Parathyroid adenoma (tissue), 2 donors: ENCODE measurements around the gene MANSC1.

Experiments used
- H2AFZ ChIP-seq: fragments of 300-600 bp; sonication (generic); one replicate; pipeline ENCODE4 v1.7.0; 2017; ENCODE audit warnings: antibody characterized with exemption, mild to moderate bottlenecking
- H3K27ac ChIP-seq: fragments of 300-600 bp; sonication (generic); one replicate; pipeline ENCODE4 v1.7.0; 2017
- H3K27me3 ChIP-seq: fragments of 300-600 bp; sonication (generic); one replicate; pipeline ENCODE4 v1.7.0; 2017; ENCODE audit warnings: low read length; ENCODE audit not compliant: control insufficient read depth, insufficient read depth
- H3K36me3 ChIP-seq: fragments of 300-600 bp; sonication (generic); one replicate; pipeline ENCODE4 v1.7.0; 2017; ENCODE audit warnings: low read length; ENCODE audit not compliant: control insufficient read depth, insufficient read depth
- H3K4me1 ChIP-seq: fragments of 300-600 bp; sonication (generic); one replicate; pipeline ENCODE4 v1.7.0; 2017; ENCODE audit warnings: control low read depth
- H3K4me2 ChIP-seq: fragments of 300-600 bp; sonication (generic); one replicate; pipeline ENCODE4 v1.7.0; 2017; ENCODE audit warnings: low read length
- H3K4me3 ChIP-seq: fragments of 300-600 bp; sonication (generic); one replicate; pipeline ENCODE4 v1.7.0; 2017; ENCODE audit warnings: low read depth, low read length
- H3K79me2 ChIP-seq: fragments of 300-600 bp; sonication (generic); one replicate; pipeline ENCODE4 v1.7.0; 2017; ENCODE audit warnings: control low read depth
- H3K9ac ChIP-seq: fragments of 300-600 bp; sonication (generic); one replicate; pipeline ENCODE4 v1.7.0; 2017; ENCODE audit warnings: mild to moderate bottlenecking
- H3K9me3 ChIP-seq: fragments of 300-600 bp; sonication (generic); one replicate; pipeline ENCODE4 v1.7.0; 2017; ENCODE audit warnings: low read length; ENCODE audit not compliant: control insufficient read depth
- CTCF ChIP-seq: fragments of 300-600 bp; sonication (generic); IDR thresholded peaks from one replicate; pipeline ENCODE4 v1.7.0; 2017; ENCODE audit warnings: antibody characterized with exemption, mild to moderate bottlenecking
- donor health status: primary hyperparathyroidism.

Gene MANSC1

DNA sequence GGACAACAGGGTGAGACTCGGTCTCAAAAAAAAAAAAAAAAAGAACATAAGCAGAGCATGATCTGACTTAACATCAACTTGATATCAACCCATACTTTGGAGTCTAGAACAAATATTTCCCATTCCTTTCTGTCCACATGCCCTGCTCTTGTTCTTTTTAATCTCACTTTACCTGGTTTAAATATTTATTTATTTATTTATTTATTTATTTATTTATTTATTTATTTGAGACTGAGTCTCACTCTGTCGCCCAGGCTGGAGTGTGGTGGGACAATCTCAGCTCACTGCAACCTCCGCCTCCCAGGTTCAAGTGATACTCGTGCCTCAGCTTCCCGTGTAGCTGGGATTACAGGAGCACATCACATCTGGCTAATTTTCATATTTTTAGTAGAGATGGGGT is 63.6 kb downstream of the MANSC1 start:
- Histone ChIP-seq H3K36me3 (no peaks in the 10 kb centered on the region), H3K9me3 (no peaks in the 10 kb centered on the region), H3K27ac (no peak overlapping the region), H3K9ac (no peak overlapping the region), H3K79me2 (no peaks in the 10 kb centered on the region), H3K4me1 (peaks cover 6% of the 10 kb centered on the region), H3K4me2 (no peak overlapping the region), H2AFZ (no peak overlapping the region), H3K4me3 (no peak overlapping the region), H3K27me3 (no peaks in the 10 kb centered on the region)
- no peak for TF ChIP-seq CTCF

DNA sequence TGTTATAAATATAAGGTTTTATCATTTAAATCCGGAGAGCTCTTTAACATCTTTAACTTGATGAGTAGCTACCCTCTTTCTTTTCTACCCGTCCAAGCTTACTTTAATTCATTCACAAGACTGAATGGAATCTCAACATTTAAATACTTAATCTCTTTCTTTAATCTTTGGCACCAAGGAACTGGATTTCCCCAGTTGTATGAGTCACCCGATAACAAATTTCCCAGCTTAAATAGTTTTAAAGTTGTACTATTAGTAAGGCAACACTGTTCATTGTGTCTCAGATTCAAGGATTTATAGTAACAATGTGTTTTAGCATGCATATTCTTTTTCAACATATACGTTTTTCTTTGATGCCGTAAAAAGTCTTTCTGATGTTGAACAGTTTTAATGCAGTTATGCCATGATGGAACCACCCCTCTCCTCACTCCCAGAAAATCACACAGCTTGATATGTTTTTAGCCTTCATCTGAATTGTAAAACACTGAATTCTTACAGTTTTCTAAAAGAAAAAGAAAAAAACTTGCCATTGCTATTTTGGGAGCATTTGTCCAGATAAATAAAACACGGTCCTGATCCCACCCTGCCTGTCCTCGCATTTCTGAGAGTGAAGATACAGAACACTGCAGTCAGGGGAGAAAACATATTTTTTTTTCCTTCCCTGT is 67.1 kb downstream of the MANSC1 start:
- H3K4me2 ChIP-seq, result no peak overlapping the region
- no peak overlapping the region for H3K9ac ChIP-seq
- TF ChIP-seq CTCF, result no peak
- no peak overlapping the region for H3K4me3 ChIP-seq
- no peaks in the 10 kb centered on the region for H3K27me3 ChIP-seq
- no peaks in the 10 kb centered on the region for H3K36me3 ChIP-seq
- no peak overlapping the region for H2AFZ ChIP-seq
- no peaks in the 10 kb centered on the region for H3K9me3 ChIP-seq
- no peak overlapping the region for H3K27ac ChIP-seq
- no peaks in the 10 kb centered on the region for H3K79me2 ChIP-seq
- H3K4me1 ChIP-seq, result peaks cover 6% of the 10 kb centered on the region

- H3K4me3 ChIP-seq, result no peak overlapping the region
- H3K36me3 ChIP-seq, result no peaks in the 10 kb centered on the region
- H3K79me2 ChIP-seq, result no peaks in the 10 kb centered on the region
- H3K4me2 ChIP-seq, result no peak overlapping the region
- no peak for TF ChIP-seq CTCF
- H3K27ac ChIP-seq, result no peak overlapping the region
- H2AFZ ChIP-seq, result no peak overlapping the region
- no peaks in the 10 kb centered on the region for H3K27me3 ChIP-seq
- no peak overlapping the region for H3K9ac ChIP-seq
- H3K4me1 ChIP-seq, result peaks cover 6% of the 10 kb centered on the region
- no peaks in the 10 kb centered on the region for H3K9me3 ChIP-seq
These were observed 67.8 kb downstream of the MANSC1 start for GRCh38 chr12:12282202-12282601.

DNA sequence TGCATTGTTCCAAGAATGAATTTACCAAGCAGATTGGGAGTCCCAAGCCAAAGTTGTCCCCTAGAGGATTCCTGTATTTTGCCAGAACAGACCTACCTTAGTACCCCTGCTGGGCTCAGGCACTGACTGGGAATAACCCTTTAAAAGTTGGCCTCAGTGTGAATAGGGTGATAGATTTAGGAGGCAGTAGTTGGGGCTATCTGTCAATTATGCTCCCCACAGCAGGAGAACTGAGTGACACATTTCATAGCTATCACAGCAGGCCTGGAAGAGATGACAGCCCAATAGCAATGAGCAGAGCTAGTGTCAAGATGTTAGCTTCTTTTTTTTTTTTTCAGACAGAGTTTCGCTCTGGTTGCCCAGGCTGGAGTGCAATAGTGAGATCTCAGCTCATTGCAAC is 68.9 kb downstream of the MANSC1 start:
- no peaks in the 10 kb centered on the region for H3K36me3 ChIP-seq
- H2AFZ ChIP-seq, result no peak overlapping the region
- H3K27ac ChIP-seq, result no peak overlapping the region
- no peak overlapping the region for H3K4me3 ChIP-seq
- no peaks in the 10 kb centered on the region for H3K9me3 ChIP-seq
- no peaks in the 10 kb centered on the region for H3K79me2 ChIP-seq
- H3K27me3 ChIP-seq, result no peaks in the 10 kb centered on the region
- H3K4me2 ChIP-seq, result no peak overlapping the region
- H3K4me1 ChIP-seq, result peaks cover 6% of the 10 kb centered on the region
- H3K9ac ChIP-seq, result no peak overlapping the region
- no peak for TF ChIP-seq CTCF

DNA sequence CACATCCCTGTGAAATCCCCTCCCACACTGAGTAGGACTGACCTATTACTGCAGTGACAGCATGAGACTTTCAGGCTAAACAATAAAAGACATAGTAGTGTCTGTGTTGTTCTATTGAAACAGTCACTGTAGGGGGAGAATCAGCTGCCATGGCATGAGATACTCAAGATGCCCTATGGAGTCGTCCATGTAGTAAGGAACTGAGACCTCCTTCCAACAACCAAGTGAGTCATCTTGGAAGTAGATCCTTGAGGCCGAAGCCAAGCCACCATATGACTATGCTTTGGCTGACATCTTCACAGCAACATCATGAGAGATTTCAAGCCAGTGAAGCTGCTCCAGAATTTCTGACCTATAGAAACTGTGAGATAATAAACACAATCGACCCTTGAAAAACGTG is 71.1 kb downstream of the MANSC1 start:
- Histone ChIP-seq H3K27ac (no peak overlapping the region), H3K4me2 (no peak overlapping the region), H3K4me1 (peaks cover 3% of the 10 kb centered on the region), H3K79me2 (no peaks in the 10 kb centered on the region), H3K27me3 (no peaks in the 10 kb centered on the region), H3K4me3 (no peak overlapping the region), H3K9me3 (no peaks in the 10 kb centered on the region), H3K36me3 (no peaks in the 10 kb centered on the region), H2AFZ (no peak overlapping the region), H3K9ac (no peak overlapping the region)
- no peak for TF ChIP-seq CTCF
